ENCODE data around the gene TMEM175.

Gene TMEM175

GRCh38 chr4:997375-998071, 65.3 kb downstream of the TMEM175 start:
- TF ChIP-seq BACH2 (CRISPR knock-in tag; IDR thresholded peaks at IDR 0.05; ENCODE audit: borderline replicate concordance) (no peak), ZFP3 (CRISPR knock-in tag; IDR thresholded peaks at IDR 0.05) (no peak), ESRRG (CRISPR knock-in tag; IDR thresholded peaks at IDR 0.05) (no peak), ZNF565 (CRISPR knock-in tag; conservative IDR thresholded peaks at IDR 0.05; ENCODE audit: low read depth) (no peak), SNAI2 (CRISPR knock-in tag; IDR thresholded peaks at IDR 0.05) (no peak), CREB5 (CRISPR knock-in tag; IDR thresholded peaks at IDR 0.05; ENCODE audit: low read depth) (no peak), ZC3H10 (CRISPR knock-in tag; IDR thresholded peaks at IDR 0.05) (no peak)
- peak; percentile 21; the same call in 2 of the 3 replicates for ATAC-seq

GRCh38 chr4:998096-998691, 65.9 kb downstream of the TMEM175 start:
- TF ChIP-seq PPARA (CRISPR knock-in tag; IDR thresholded peaks at IDR 0.05; ENCODE audit: borderline replicate concordance) (no peak), ESRRG (CRISPR knock-in tag; IDR thresholded peaks at IDR 0.05) (no peak), TOX (CRISPR knock-in tag; IDR thresholded peaks at IDR 0.05; ENCODE audit: borderline replicate concordance) (no peak), ZC3H10 (CRISPR knock-in tag; IDR thresholded peaks at IDR 0.05) (no peak), ZFP3 (CRISPR knock-in tag; IDR thresholded peaks at IDR 0.05) (no peak), ZNF8 (CRISPR knock-in tag; IDR thresholded peaks at IDR 0.05) (no peak), GLIS3 (CRISPR knock-in tag; IDR thresholded peaks at IDR 0.05) (no peak), ARNTL (CRISPR knock-in tag; IDR thresholded peaks at IDR 0.05; ENCODE audit: borderline replicate concordance, low read depth) (no peak), ZNF565 (CRISPR knock-in tag; conservative IDR thresholded peaks at IDR 0.05; ENCODE audit: low read depth) (no peak), TSHZ2 (CRISPR knock-in tag; IDR thresholded peaks at IDR 0.05) (no peak), RARB (CRISPR knock-in tag; IDR thresholded peaks at IDR 0.05) (no peak), BACH2 (CRISPR knock-in tag; IDR thresholded peaks at IDR 0.05; ENCODE audit: borderline replicate concordance) (no peak), CSRNP3 (CRISPR knock-in tag; IDR thresholded peaks at IDR 0.05) (no peak), OSR1 (CRISPR knock-in tag; IDR thresholded peaks at IDR 0.05) (no peak), CSDC2 (CRISPR knock-in tag; IDR thresholded peaks at IDR 0.05) (no peak), ISL1 (CRISPR knock-in tag; IDR thresholded peaks at IDR 0.05) (no peak)
- ATAC-seq: no peak

- ATAC-seq: peak; percentile 13; the same call in 2 of the 3 replicates
Measured at GRCh38 chr4:999240-999863, 67.1 kb downstream of the TMEM175 start.

- no peak for ATAC-seq
- TF ChIP-seq ZNF565 (CRISPR knock-in tag; conservative IDR thresholded peaks at IDR 0.05; ENCODE audit: low read depth) (no peak), CSDC2 (CRISPR knock-in tag; IDR thresholded peaks at IDR 0.05) (no peak), ZC3H10 (CRISPR knock-in tag; IDR thresholded peaks at IDR 0.05) (no peak), POU6F1 (CRISPR knock-in tag; IDR thresholded peaks at IDR 0.05; ENCODE audit: borderline replicate concordance, low read depth) (no peak), ZFP3 (CRISPR knock-in tag; IDR thresholded peaks at IDR 0.05) (no peak), TSHZ2 (CRISPR knock-in tag; IDR thresholded peaks at IDR 0.05) (no peak), OSR1 (CRISPR knock-in tag; IDR thresholded peaks at IDR 0.05) (no peak), PPARA (CRISPR knock-in tag; IDR thresholded peaks at IDR 0.05; ENCODE audit: borderline replicate concordance) (no peak), PATZ1 (CRISPR knock-in tag; IDR thresholded peaks at IDR 0.05; ENCODE audit: borderline replicate concordance) (no peak), ZFP30 (CRISPR knock-in tag; IDR thresholded peaks at IDR 0.05) (no peak), ZNF8 (CRISPR knock-in tag; IDR thresholded peaks at IDR 0.05) (no peak), ZNF70 (CRISPR knock-in tag; IDR thresholded peaks at IDR 0.05) (no peak)
Measured at GRCh38 chr4:999882-1000425, 67.7 kb downstream of the TMEM175 start.

Measured in SK-N-SH treated with all-trans-retinoic acid at 6 μM for 48 hours (cell line).